GM04503 (cell line): ENCODE results near the gene KRTAP2-4.
"Not testable (repeated sequence)": the region's sequence is repeated elsewhere in the genome, so short reads cannot be mapped to it uniquely, and the experiment has no call there.

Experiments used
- DNase-seq: peaks from one replicate; pipeline ENCODE4 v3.0.0-alpha.2; 2012; ENCODE audit warnings: low read depth

Gene KRTAP2-4

GRCh38 chr17:41037853-41038350, 27.8 kb downstream of the KRTAP2-4 start:
- no peak for DNase-seq

GRCh38 chr17:41034346-41034935, 31.2 kb downstream of the KRTAP2-4 start, which contains the start of gene KRTAP1-3:
Gene KRTAP1-3 (minus strand): TSS chr17:41034874. CDS start chr17:41034821, 53 bp downstream.
- DNase-seq = not testable (repeated sequence)

- DNase-seq = no peak
Measured at GRCh38 chr17:41029633-41030245, 35.9 kb downstream of the KRTAP2-4 start, which contains the start of gene KRTAP1-4. Gene KRTAP1-4 (minus strand): TSS chr17:41030195. CDS start chr17:41030078, 117 bp downstream.

GRCh38 chr17:41026715-41027471, 38.8 kb downstream of the KRTAP2-4 start, which contains the start of gene KRTAP1-5:
Gene KRTAP1-5 (minus strand): TSS chr17:41027208. CDS start chr17:41027155, 53 bp downstream.
- DNase-seq = peak; percentile 95

- peak; percentile 33 for DNase-seq
Measured at GRCh38 chr17:41024697-41025096, 41.0 kb downstream of the KRTAP2-4 start.

- no peak for DNase-seq
Measured at GRCh38 chr17:41020336-41020735, 45.3 kb downstream of the KRTAP2-4 start.

- no peak for DNase-seq
Measured at GRCh38 chr17:41019415-41019814, 46.3 kb downstream of the KRTAP2-4 start.

- no peak for DNase-seq
Measured at GRCh38 chr17:41018541-41018940, 47.1 kb downstream of the KRTAP2-4 start.

- DNase-seq = no peak
Measured at GRCh38 chr17:41016578-41017215, 49.0 kb downstream of the KRTAP2-4 start.

GRCh38 chr17:41015454-41015853, 50.2 kb downstream of the KRTAP2-4 start:
- no peak for DNase-seq
